UCSD-AML1 (cell line): ENCODE results near the gene LITAFD.

Experiments used
- DNase-seq: peaks from one replicate; lab custom pipeline; 2025; ENCODE audit not compliant: unreplicated experiment; lab: John Stamatoyannopoulos, UW

LITAFD gene

GRCh38 chr16:8855051-8855786 lies 26.9 kb upstream of the LITAFD start:
- DNase-seq: peak; percentile 25

GRCh38 chr16:8855972-8856371 lies 26.2 kb upstream of the LITAFD start:
- DNase-seq: no peak

GRCh38 chr16:8858994-8859912 lies 22.9 kb upstream of the LITAFD start:
- no peak for DNase-seq

GRCh38 chr16:8859913-8860881 lies 22.0 kb upstream of the LITAFD start:
- DNase-seq: no peak

- no peak for DNase-seq
Observed at GRCh38 chr16:8861563-8862308, 20.4 kb upstream of the LITAFD start.

- DNase-seq: no peak
Observed at GRCh38 chr16:8862309-8863130, 19.6 kb upstream of the LITAFD start.

- DNase-seq: peak; percentile 20
Observed at GRCh38 chr16:8863594-8864424, 18.3 kb upstream of the LITAFD start.

GRCh38 chr16:8864480-8865110 lies 17.6 kb upstream of the LITAFD start:
- no peak for DNase-seq

- no peak for DNase-seq
Observed at GRCh38 chr16:8865145-8865882, 16.8 kb upstream of the LITAFD start.

- DNase-seq: no peak
Observed at GRCh38 chr16:8866118-8866883, 15.8 kb upstream of the LITAFD start.

- DNase-seq: no peak
Observed at GRCh38 chr16:8866884-8867215, 15.3 kb upstream of the LITAFD start.

- DNase-seq: no peak
Observed at GRCh38 chr16:8867216-8867931, 14.8 kb upstream of the LITAFD start.

GRCh38 chr16:8867932-8868415 lies 14.2 kb upstream of the LITAFD start:
- DNase-seq: no peak

GRCh38 chr16:8868416-8869211 lies 13.5 kb upstream of the LITAFD start, which contains the start of gene CARHSP1:
CARHSP1 (minus strand) TSS chr16:8869006; CDS start chr16:8859328, 9,678 bp downstream.
- DNase-seq: peak; percentile 90
